Loucy (cell line): ENCODE measurements around the gene PLSCR4.

Experiments used
- EZH2phosphoT487 ChIP-seq: fragments of 200-600 bp; IDR thresholded peaks from 2 replicates; pipeline ENCODE4 v1.6.1; 2018; ENCODE audit warnings: antibody characterized with exemption, mild to moderate bottlenecking, moderate library complexity, borderline replicate concordance
- TF ChIP-seq, protein P1 (sequence below): fragments of 200-600 bp; sonication (generic); conservative IDR thresholded peaks from 2 replicates; pipeline ENCODE4 v1.5.1; 2014; ENCODE audit warnings: mild to moderate bottlenecking, antibody characterized with exemption, low read length

DNA sequence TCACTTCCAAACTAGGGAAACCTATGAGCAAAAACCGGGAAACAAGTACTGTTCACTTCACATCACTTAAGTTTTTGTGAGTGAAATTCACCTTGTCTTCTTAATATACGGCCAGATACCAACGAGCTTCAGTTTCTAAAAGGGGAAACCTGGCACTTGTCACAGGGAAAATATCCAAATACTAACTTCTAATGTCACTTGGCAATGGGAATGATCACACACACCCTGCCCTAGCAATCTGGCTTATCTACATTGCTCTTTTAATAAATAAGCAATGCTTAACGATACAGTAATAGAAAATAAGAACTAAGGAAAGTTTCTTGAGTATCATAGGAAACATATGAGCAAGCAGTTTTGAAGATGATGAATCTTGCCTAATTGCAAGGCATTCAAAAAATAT lies 55.3 kb downstream of the PLSCR4 start:
- TF ChIP-seq, protein P1, sequence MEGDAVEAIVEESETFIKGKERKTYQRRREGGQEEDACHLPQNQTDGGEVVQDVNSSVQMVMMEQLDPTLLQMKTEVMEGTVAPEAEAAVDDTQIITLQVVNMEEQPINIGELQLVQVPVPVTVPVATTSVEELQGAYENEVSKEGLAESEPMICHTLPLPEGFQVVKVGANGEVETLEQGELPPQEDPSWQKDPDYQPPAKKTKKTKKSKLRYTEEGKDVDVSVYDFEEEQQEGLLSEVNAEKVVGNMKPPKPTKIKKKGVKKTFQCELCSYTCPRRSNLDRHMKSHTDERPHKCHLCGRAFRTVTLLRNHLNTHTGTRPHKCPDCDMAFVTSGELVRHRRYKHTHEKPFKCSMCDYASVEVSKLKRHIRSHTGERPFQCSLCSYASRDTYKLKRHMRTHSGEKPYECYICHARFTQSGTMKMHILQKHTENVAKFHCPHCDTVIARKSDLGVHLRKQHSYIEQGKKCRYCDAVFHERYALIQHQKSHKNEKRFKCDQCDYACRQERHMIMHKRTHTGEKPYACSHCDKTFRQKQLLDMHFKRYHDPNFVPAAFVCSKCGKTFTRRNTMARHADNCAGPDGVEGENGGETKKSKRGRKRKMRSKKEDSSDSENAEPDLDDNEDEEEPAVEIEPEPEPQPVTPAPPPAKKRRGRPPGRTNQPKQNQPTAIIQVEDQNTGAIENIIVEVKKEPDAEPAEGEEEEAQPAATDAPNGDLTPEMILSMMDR = no peak
- TF ChIP-seq EZH2phosphoT487 = no peak
